Left lung (tissue), 10 donors: ENCODE measurements around the gene BNIP3. TPM values are rescaled to one million over a fixed set of nuclear protein-coding genes. Genes with fewer than 3 reads are reported as not detected.
"Not testable (repeated sequence)": the region's sequence is repeated elsewhere in the genome, so short reads cannot be mapped to it uniquely, and the experiment has no call there.

Source experiments
- ATAC-seq: fragments of 200-7000 bp; cut with Tn5 transposase; one replicate; pipeline ENCODE4 v1.9.1; 2020; ENCODE audit warnings: moderate library complexity
- DNase-seq, 4 donors: peaks; one replicate each; pipeline ENCODE4 v3.0.0-alpha.2; 2013 to 2020
- H3K27ac ChIP-seq, 2 donors: fragments of 200-600 bp; sonication (generic) in 1 of 2; one replicate each; pipeline versions ENCODE4 v1.5.0 to v1.8.0; 2020 to 2021
- H3K27me3 ChIP-seq, 2 donors: fragments of 200-600 bp; sonication (generic) in 1 of 2; one replicate each; pipeline versions ENCODE4 v1.5.0 to v1.8.0; 2020 to 2021
- H3K36me3 ChIP-seq, 2 donors: fragments of 200-600 bp; sonication (generic) in 1 of 2; one replicate each; pipeline versions ENCODE4 v1.5.0 to v1.8.0; 2020 to 2021
- H3K4me1 ChIP-seq, 2 donors: fragments of 200-600 bp; one replicate each; pipeline ENCODE4 v1.8.0; 2021
- H3K4me3 ChIP-seq, 2 donors: fragments of 200-600 bp; sonication (generic) in 1 of 2; one replicate each; pipeline versions ENCODE4 v1.5.0 to v1.8.0; 2020 to 2021; ENCODE audit warnings: mild to moderate bottlenecking in 1 of 2
- H3K9me3 ChIP-seq, 2 donors: fragments of 200-600 bp; sonication (generic) in 1 of 2; one replicate each; pipeline versions ENCODE4 v1.5.0 to v1.8.0; 2020 to 2021
- intact Hi-C, 2 donors: fragments of 100-400 bp; cut with DNase I; formaldehyde crosslinking; loops; one replicate each; pipeline versions ENCODE4 v1.11.2 to v1.14.2; 2022
- polyA plus RNA-seq, 6 donors: library from polyadenylated mRNA; unstranded; fragments of 120-200 nt; gene quantifications; one replicate each; pipeline ENCODE4 v1.2.1, GENCODE V29; 2013; ENCODE audit not compliant: insufficient read length in 6 of 6
- total RNA-seq, 2 donors: library from RNA; stranded (reverse); fragmentation: NEBNext Ultra II Directional; extraction: Animal tissue kit (Norgen Biotek cat#: 25700); gene quantifications; one replicate each; pipeline ENCODE4 v1.2.1, GENCODE V29; 2021
- TF ChIP-seq, protein P1 (sequence below), 2 donors: fragments of 200-600 bp; sonication (generic) in 1 of 2; IDR thresholded peaks; one replicate each; pipeline versions ENCODE4 v1.5.0 to v1.8.0; 2021; ENCODE audit warnings: antibody characterized with exemption in 2 of 2
- donor health status: DM: no; HTN: yes; CAD: no.
- donor health status: DM: no; HTN: no; CAD: no.

BNIP3 gene
- total and polyA plus RNA-seq, 8 donors: 25.7 to 55.3 (median 36.1) TPM

DNA sequence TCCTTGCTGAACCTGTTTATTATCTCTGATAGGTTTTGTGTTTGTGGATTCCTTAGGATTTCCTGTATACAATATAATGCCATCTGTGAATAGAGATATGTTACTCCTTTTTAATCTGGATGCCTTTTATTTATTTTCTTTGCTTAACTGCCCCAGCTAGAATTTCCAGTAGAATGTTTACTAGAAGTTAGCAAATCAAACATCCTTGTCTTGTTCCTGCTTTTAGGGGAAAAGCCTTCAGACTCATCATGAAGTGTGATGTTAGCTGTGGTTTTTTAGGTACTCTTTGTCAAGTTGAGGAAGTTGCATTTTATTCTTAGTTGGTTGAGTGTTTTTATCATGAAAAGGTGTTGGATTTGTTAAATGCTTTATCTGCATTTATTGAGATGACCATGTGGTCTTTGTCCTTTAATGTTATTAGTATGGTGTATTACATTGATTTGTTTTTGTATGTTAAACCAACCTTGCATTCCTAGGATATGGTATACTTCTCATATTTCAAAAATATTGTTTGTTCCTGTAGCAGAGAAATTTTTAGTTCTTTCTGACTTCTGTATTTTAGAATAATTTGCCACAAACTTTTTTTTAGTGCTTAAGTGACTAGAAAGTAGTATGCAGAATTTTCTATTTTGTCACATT, 56.6 kb downstream of the BNIP3 start:
- Histone ChIP-seq H3K27me3 (no peaks in the 10 kb centered on the region), H3K9me3 (peaks cover 0 to 6% of the 10 kb centered on the region in 2 donors), H3K4me1 (peaks cover 9 to 47% of the 10 kb centered on the region in 2 donors), H3K27ac (peak overlapping the region in 1 of 2 donors; percentile 69), H3K4me3 (no peak overlapping the region), H3K36me3 (no peaks in the 10 kb centered on the region)
- intact Hi-C loops: no loop called here
- DNase-seq (no peak), ATAC-seq (no peak)
- TF ChIP-seq, protein P1, sequence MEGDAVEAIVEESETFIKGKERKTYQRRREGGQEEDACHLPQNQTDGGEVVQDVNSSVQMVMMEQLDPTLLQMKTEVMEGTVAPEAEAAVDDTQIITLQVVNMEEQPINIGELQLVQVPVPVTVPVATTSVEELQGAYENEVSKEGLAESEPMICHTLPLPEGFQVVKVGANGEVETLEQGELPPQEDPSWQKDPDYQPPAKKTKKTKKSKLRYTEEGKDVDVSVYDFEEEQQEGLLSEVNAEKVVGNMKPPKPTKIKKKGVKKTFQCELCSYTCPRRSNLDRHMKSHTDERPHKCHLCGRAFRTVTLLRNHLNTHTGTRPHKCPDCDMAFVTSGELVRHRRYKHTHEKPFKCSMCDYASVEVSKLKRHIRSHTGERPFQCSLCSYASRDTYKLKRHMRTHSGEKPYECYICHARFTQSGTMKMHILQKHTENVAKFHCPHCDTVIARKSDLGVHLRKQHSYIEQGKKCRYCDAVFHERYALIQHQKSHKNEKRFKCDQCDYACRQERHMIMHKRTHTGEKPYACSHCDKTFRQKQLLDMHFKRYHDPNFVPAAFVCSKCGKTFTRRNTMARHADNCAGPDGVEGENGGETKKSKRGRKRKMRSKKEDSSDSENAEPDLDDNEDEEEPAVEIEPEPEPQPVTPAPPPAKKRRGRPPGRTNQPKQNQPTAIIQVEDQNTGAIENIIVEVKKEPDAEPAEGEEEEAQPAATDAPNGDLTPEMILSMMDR (IDR thresholded peaks at IDR 0.05): no peak

- H3K4me3 ChIP-seq: no peak overlapping the region
- H3K4me1 ChIP-seq: peaks cover 1 to 29% of the 10 kb centered on the region in 2 donors
- H3K27me3 ChIP-seq: no peaks in the 10 kb centered on the region
- intact Hi-C loops: no loop called here
- no peak for ATAC-seq
- H3K9me3 ChIP-seq: peaks cover 0 to 6% of the 10 kb centered on the region in 2 donors
- no peaks in the 10 kb centered on the region for H3K36me3 ChIP-seq
- TF ChIP-seq, protein P1 (IDR thresholded peaks at IDR 0.05): no peak
- no peak for DNase-seq
- no peak overlapping the region for H3K27ac ChIP-seq
Measured at GRCh38 chr10:131923038-131923756, 58.5 kb downstream of the BNIP3 start.

GRCh38 chr10:131921184-131921583, 60.5 kb downstream of the BNIP3 start:
- DNase-seq: no peak
- H3K27ac ChIP-seq: no peak overlapping the region
- H3K4me1 ChIP-seq: peaks cover 0 to 18% of the 10 kb centered on the region in 2 donors
- intact Hi-C loops: no loop called here
- TF ChIP-seq, protein P1 (IDR thresholded peaks at IDR 0.05): no peak
- no peaks in the 10 kb centered on the region for H3K36me3 ChIP-seq
- H3K9me3 ChIP-seq: peaks cover 0 to 6% of the 10 kb centered on the region in 2 donors
- no peaks in the 10 kb centered on the region for H3K27me3 ChIP-seq
- H3K4me3 ChIP-seq: no peak overlapping the region
- no peak for ATAC-seq

DNA sequence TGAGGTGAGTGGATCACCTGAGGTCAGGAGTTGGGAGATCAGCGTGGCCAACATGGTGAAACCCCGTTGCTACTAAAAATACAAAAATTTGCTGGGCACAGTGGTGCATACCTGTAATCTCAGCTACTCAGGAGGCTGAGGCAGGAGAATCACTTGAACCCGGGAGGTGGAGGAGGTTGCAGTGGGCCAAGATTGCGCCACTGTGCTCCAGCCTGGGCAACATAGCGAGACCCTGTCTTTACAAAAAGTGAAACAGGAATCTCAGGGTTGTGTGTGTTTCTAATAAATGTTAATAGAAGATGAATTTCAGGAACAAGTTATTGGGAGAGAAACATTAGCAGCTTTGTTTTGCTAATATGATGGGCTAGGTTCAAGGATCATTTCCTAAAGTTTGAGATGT, 61.0 kb downstream of the BNIP3 start:
- DNase-seq (no peak), ATAC-seq (no peak)
- Histone ChIP-seq H3K9me3 (peaks cover 0 to 6% of the 10 kb centered on the region in 2 donors), H3K27me3 (no peaks in the 10 kb centered on the region), H3K4me3 (no peak overlapping the region), H3K4me1 (peaks cover 0 to 15% of the 10 kb centered on the region in 2 donors), H3K36me3 (no peaks in the 10 kb centered on the region), H3K27ac (no peak overlapping the region)
- TF ChIP-seq, protein P1 (IDR thresholded peaks at IDR 0.05): no peak
- intact Hi-C loops: no loop called here

DNA sequence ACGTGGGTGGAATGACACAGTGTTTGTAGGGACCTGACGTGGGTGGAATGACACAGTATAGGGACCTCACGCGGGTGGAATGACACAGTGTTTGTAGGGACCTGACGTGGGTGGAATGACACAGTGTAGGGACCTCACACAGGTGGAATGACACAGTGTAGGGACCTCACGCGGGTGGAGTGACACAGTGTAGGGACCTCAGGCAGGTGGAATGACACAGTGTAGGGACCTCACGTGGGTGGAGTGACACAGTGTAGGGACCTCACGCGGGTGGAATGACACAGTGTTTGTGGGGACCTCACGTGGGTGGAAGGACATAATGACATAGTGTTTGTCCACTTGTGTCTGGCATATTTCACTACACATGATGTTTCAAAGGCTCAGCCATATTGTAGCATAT, 61.6 kb downstream of the BNIP3 start:
- Histone ChIP-seq H3K4me1 (peaks cover 0 to 10% of the 10 kb centered on the region in 2 donors), H3K36me3 (no peaks in the 10 kb centered on the region), H3K27me3 (no peaks in the 10 kb centered on the region), H3K4me3 (no peak overlapping the region), H3K9me3 (peaks cover 0 to under 1% of the 10 kb centered on the region in 2 donors), H3K27ac (no peak overlapping the region)
- intact Hi-C loops: no loop called here
- ATAC-seq (no peak), DNase-seq (no peak)
- TF ChIP-seq, protein P1 (IDR thresholded peaks at IDR 0.05): no peak

DNA sequence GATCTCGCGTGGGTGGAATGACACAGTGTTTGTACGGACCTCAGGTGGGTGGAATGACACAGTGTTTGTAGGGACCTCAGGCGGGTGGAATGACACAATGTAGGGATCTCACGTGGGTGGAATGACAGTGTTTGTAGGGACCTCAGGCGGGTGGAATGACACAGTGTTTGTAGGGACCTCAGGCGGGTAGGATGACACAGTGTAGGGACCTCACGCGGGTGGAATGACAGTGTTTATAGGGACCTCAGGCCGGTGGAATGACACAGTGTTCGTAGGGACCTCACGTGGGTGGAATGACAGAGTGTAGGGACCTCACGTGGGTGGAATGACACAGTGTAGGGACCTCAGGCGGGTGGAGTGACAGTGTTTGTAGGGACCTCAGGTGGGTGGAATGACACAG, 62.3 kb downstream of the BNIP3 start:
- not testable (repeated sequence) for ATAC-seq

More for the DNA sequence above, 62.3 kb downstream of the BNIP3 start:
- H3K9me3 ChIP-seq, DNase-seq, H3K27me3 ChIP-seq, H3K36me3 ChIP-seq, intact Hi-C loops, H3K4me1 ChIP-seq, H3K4me3 ChIP-seq, H3K27ac ChIP-seq: not testable (repeated sequence)
